Cerebellar nuclear complex (tissue), 1 donor: Measurements from ENCODE around the gene MAP3K10.
"Not testable (repeated sequence)": the region's sequence is repeated elsewhere in the genome, so short reads cannot be mapped to it uniquely, and the experiment has no call there.

Experiments
- DNase-seq, 2 experiments: peaks; one replicate each; lab custom pipeline; 2025; lab: John Stamatoyannopoulos, UW

Gene MAP3K10

DNA sequence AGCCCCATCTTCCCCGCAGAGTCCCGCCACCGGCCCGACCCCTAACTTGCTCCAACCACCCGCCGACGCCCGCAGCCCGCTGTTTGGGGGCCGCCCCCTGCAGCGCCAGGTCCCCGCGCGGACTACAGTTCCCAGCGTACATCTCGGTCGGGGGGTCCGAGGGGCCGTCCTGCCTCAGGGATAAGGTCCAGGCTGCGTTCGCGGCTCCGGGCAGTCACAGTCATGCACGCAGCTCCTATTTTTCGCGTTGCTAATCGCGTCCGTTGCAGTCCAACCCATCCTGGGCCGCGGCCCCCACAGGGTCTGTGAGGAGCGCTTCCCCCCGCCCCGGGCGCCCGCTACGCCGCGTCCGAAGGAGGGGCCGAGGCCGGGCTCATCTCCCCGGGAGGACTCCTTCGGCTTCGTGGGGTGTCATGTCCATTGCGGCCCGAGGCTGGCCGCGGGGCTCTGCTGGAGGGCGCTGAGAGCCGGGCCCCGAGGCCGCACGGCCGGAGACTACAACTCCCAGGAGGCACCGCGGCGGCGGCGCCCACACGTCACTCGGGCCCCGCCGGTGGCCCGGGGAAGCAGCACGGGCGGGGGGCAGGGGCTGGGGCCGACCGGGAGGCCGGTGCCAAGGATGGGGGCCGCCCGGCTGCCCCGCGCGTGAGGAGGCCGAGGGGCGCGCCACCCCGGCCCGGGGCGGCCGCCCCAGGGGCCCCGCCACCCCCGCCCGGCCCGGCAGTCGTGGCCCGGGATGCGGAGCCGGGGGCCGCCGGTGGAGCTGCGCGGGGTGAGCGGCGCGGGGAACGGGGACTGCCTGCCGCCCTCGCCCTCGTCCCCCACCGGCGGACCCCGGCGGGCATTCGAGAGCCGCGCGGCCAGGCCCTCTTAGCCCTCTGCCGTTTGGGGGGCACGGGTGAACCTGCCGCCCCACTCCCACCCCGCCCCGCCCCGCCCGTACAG is at the start of gene MAP3K10:
Gene MAP3K10, plus strand, starts transcription at position 536 of the 945 bp plus-strand sequence. CDS start 606 bp downstream, outside the sequence.
- DNase-seq: peak in 1 of 2 experiments; percentile 44

DNA sequence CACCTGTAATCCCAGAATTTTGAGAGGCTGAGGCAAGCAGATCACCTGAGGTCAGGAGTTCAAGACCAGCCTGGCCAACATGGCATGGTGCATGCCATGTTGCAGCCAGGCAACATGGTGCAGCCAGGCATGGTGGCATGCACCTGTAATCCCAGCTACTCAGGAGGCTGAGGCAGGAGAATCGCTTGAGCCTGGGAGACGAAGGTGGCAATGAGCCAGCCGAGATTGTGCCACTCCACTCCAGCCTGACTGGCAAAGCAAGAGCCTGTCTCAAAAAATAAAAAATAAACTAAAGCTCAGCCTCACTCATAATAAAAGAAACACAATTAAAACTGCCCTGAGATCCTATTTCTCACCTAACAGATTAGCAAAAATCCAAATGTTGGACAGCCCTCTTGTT is 49.7 kb upstream of the MAP3K10 start:
- DNase-seq: no peak

DNA sequence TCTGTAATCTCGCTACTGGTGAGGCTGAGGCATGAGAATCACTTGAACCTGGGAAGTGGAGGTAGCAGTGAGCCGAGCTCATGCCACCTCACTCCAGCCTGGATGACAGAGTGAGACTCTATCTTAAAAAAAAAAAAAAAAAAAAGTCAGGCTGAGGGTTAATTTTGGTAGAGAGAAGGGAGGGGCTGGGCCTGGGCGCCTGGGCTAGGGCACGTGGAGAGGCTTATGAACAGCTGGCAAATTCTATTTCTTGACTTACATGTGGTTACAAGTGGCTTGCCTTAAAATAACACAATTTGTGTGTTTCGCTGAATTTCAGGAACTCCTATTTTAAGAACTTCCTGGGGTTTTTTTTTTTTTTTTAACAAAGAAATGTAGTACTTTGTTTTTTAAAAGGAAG is 47.6 kb upstream of the MAP3K10 start:
- no peak for DNase-seq

DNA sequence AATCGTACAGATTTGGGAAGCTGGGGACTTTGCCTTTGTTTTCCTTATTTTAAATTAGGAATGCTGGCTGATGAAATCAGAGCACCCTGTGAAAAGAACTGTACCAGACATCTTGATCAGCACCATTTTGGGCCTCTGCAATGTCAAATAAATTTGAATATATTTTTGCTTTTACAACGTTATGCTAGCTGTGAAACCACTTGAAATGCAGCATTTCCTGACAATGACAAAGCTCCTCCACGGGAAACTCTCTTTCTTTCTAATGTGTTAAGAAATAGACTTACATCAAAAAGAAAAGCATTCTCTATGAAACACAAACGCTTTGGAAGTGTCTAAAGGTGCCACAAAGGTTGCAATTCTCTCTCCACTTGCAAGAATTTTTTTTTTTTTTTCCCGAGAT is 47.1 kb upstream of the MAP3K10 start:
- DNase-seq: no peak

DNA sequence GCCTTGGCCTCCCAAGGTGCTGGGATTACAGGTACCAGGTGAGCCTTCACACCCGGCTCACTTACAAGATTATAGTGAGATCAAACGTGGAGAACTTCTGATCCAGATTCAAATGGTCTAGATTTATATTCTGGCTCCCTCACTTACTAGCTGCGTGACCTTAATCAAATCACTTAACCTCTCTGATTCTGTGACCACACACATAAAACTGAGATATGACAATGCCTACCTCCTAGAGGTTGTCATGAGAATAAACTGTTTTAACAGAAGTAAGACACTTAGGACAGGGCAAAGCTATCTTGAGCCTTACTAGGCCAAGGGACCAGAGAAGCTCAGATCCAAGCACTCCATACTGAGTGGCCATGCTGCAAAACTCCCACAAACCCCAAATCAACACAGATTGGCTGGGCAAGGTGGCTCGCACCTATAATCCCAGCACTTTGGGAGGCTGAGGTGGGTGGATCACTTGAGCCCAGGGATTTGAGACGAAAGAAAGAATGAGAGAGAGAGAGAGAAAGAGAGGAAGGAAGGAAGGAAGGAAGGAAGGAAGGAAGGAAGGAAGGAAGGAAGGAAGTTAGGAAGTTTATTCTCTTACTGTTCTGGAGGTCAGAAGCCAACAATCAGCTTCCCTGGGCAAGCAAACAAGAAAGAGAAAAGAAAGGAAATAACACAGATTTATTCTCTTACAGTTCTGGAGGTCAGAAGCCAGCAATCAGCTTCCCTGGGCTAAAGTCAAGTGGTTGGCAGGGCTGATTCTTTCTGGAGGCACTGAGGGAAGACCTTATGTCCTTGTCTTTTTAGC is 46.1 kb upstream of the MAP3K10 start:
- DNase-seq: no peak

DNA sequence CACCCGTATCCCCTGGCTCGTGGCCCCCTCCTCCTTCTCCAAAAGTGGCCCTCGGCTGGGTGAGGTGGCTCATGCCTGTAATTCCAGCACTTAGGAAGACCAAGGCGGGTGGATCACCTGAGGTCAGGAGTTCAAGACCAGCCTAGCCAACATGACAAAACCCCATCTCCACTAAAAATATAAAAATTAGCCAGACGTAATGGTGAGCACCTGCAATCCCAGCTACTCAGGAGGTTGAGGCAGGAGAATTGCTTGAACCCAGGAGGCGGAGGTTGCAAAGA is 45.5 kb upstream of the MAP3K10 start:
- DNase-seq: not testable (repeated sequence)

DNA sequence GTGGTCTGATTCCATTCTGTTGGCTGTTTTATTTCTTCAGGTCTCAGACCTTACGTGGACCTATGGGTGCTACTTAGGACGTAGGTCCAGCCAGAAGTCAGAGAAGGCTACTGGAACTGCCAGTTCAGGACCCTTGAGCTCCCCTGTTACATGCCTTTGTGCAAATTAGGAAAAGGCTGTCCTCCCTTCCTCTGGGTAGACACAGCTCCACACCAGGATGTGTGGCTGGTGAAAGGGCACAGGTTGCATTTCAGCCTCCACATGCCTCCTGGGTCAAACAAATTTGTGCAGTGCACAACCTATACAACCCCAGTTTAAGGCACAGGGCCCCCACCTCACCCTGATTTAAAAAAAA is 43.9 kb upstream of the MAP3K10 start:
- no peak for DNase-seq

DNA sequence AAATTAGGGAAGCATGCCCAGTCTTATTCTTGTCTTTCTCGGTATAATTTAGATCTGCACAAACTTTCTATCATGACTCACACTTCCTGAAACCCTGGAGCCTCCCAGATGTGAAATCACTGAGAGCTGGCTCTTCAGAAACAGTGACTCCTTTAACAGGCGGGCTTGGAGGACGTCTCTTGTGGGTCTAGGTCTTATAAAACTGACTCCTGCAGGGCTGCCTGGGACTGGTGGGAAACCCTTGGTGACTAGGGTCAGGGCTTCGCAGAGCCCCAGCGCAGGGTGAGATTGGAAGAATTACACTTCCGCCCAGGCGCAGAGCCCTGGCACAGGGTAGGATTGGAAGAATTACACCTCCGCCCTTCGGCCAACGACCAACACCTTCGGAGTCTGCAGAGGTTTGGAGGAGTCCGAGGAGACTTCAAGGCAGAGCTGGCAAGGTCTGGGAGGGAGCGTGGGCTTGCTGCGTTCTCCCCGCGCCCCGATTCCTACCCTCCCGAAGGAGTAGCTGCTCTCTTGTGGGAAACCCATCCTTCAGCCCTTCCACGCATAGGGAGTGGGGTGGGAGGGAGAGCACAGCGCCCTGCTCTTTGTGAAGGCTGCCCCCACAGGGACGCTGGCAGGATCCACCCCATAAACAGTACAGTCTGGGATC is 43.4 kb upstream of the MAP3K10 start:
- DNase-seq: no peak

DNA sequence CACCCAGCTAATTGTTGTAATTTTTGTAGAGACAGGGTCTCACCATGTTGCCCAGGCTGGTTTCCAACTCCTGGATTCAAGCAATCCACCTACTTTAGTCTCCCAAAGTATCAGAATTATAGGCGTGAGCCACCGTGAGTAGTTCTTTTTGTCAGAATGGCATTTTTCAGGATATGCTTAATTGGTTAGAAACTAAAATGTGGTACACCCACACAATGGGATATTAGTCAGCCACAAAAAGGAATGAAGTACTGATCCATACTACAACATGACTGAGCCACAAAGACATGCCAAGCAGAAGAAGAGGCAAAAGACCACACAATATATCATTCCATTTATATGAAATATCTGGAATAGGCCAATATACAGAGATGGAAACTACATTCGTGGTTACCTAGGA is 41.7 kb upstream of the MAP3K10 start:
- DNase-seq: no peak

DNA sequence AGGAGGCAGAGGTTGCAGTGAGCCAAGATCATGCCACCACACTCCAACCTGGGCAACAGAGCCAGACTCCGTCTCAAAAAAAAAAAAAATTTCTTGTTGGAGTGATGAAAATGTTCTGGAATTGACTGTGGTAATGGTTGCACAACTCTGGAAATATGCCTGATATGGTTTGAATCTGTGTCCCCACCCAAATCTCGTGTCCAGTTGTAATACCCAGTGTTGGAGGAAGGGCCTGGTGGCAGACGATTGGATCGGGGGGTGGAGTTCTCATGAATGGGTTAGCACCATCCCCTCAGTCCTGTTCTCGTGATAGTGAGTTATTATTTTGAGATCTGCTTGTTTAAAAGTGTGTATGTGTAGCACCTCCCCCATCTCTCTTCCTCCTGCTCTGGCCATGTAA is 41.1 kb upstream of the MAP3K10 start:
- no peak for DNase-seq

DNA sequence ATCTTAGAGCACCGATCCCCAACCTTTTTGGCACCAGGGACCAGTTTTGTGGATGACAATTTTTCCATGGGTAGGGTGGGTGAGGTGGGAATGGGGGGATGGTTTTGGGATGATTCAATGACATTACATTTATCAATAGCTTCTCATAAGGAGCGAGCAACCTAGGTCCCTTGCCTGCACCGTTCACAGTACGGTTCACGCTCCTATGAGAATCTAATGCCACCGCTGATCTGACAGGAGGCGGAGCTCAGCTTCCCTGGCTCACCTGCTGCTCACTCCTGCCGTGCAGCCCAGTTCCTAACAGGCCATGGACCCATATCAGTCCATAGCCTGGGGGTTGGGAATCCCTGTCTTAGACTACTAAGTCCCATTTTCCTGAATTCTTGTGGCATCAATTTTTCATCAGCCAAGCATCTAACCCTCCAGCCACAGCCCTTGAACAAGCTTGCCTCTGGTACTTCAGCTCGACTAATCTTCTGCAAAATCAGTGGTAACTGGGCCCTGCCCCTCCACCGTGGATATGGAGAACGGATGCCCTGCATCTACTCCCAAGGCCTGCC is 37.0 kb upstream of the MAP3K10 start:
- no peak for DNase-seq

DNA sequence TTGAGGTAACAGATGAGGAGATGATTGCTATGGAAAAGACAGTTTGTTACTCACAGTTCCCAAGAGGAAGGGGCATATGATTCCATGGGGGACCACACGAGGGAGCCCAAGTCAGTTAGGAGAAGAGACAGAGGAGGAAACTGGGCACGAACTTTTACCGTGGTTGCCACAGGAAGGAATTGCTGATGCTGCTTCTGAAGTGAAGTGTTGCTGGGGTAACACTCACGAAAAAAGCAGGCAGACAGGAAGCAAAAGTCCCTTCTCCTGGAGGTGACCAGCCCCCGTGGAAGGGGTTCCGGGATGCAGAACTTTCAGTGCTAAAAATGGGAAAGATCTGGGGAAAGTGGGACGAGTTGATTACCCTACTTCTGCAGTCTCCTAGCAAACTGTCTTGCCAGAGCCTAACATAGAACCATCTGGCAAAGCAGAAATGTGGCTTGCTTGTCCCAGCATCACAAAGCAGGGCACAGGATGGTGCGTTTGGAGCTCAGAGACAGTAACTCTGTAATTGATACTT is 35.4 kb upstream of the MAP3K10 start:
- no peak for DNase-seq

DNA sequence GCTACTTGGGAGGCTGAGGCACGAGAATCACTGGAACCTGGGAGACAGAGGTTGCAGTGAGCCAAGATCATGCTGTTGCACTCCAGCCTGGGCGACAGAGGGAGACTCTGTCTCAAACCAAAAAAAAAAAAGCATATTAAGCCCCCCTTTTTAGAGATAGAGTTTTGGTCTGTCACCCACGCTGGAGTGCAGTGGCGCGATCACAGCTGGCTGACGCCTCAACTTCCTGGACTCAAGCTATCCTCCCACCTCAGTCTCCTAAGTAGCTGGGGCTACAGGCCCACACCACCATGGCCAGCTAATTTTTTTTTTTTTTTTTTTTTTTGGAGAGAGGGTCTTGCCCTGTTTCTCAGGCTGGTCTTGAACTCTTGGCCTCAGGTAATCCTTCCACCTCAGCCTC is 34.2 kb upstream of the MAP3K10 start:
- no peak for DNase-seq

DNA sequence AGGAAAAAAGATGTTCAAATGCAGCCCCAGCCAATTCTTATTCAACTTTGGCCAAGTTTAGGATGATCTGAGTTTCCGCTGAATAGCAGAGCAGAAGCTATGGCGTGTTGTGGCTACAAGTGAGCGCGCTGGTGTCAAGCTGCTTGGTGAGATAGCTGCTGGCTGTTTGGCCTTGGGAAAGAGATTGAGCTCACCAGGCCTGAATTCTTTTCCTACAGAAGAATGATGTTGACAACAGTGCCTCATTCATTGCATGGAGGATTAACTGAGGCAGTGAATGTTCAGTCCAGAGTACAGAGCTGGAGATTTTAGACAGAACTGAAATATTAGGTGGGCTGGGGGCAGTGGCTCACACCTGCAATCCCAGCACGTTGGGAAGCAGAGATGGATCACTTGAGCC is 31.5 kb upstream of the MAP3K10 start:
- no peak for DNase-seq

DNA sequence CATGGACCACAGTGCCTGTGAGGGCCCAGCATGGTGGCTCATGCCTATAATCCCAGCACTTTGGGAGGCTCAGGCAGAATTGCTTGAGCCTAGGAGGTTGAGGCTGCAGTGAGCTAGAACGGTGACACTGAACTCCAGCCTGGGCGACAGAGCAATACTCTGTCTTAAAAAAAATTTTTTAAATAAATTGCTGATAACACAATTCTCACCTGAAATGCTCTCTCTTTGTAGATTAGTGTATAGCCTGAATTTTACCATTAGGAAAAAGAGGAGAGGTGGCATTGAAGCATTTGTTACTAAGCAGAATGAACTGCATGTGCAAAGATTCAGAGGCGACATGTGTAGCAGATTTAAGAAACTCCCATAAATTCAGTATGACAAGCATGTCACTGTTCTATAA is 29.1 kb upstream of the MAP3K10 start:
- no peak for DNase-seq

DNA sequence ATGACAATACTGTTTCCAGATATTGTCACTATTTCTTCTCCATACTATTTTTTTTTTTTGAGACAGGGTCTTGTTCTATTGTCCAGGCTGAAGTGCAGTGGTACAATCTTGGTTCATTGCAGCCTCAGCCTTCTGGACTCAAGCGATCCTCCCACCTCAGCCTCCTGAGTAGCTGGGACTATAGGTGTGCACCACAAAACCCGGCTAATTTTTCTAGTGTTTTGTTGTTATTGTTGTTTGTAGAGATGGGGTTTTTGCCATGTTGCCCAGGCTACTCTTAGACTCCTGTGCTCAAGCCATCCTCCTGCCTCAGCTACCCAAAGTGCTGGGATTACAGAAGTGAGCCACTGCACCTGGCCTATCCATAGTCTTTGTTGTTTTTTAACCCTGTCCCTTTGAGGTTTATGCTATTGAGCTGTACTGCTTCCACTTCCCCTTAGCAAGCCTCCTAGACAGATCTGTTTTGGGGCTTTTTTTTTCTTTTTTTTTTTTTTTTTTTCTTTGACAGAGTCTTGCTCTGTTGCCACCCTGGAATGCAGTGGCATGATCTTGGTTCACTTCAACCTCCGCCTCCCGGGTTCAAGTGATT is 27.6 kb upstream of the MAP3K10 start:
- DNase-seq: no peak

DNA sequence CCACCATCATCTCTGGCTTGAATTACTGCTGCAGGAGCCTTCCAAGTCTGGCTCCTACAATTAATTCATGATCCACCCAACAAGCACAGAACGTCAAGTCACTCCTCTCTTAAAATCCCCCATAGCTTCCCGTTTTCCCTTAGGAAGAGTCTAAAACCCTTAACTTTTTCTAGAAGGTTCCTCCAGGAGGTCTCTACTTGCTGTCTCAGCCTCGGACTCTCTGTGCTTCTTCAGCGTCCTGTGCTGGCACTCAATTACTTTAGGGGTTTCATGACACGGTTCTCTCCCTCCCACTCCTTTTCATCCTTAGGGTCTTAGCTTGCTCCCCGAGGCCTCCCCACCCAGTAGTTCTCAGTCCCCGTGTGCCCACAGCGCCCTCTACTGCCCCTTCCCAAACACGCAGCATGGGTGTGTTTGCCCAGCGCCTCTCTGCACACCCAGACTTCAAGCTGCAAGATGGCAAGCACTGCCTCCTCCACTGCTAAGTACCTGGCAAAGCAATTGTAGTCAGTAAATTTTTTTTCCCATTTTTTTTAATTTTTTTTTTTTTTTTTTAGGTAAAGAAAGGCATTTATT is 25.8 kb upstream of the MAP3K10 start:
- DNase-seq: no peak

DNA sequence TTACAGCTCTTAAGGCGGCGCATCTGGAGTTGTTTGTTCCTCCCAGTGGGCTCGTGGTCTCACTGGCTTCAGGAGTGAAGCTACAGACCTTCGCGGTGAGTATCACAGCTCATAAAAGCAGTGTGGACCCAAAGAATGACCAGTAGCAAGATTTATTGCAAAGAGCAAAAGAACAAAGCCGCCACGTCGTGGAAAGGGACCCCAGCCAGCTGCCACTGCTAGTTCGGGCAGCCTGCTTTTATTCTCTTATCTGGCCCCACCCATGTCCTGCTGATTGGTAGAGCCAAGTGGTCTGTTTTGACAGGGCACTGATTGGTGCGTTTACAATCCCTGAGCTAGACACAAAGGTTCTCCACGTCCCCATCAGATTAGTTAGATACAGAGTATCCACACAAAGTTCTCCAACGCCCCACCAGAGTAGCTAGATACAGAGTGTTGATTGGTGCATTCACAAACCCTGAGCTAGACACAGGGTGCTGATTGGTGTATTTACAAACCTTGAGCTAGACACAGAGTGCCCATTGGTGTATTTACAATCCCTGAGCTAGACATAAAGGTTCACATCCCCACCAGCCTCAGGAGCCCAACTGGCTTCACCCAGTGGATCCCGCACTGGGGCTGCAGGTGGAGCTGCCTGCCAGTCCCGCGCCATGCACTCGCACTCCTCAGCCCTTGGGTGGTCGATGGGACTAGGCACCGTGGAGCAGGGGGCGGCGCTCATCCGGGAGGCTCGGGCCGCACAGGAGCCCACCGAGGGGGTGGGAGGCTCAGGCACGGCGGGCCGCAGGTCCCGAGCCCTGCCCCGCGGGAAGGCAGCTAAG is 21.5 kb upstream of the MAP3K10 start:
- DNase-seq: not testable (repeated sequence)

DNA sequence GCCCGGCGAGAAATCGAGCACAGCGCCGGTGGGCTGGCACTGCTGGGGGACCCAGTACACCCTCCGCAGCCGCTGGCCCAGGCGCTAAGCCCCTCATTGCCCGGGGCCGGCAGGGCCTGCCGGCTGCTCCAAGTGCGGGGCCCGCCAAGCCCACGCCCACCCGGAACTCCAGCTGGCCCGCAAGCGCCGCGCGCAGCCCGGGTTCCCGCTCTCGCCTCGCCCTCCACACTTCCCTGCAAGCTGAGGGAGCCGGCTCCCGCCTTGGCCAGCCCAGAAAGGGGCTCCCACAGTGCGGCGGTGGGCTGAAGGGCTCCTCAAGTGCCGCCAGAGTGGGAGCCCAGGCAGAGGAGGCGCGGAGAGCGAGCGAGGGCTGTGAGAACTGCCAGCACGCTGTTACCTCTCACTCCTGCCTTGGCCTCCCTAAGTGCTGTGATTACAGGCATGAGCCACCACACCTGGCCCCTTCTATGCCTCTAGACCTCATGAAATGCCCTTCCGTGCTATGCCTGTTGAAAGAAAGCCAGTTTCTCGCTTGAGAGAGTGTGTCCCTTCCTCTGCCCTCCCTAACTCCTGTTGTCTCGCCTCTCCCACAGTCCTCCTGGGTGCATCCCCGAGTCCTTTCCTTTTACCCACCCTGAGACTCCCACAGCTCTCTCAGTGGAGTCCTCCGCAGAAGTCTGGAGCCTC is 20.8 kb upstream of the MAP3K10 start:
- DNase-seq: not testable (repeated sequence)

DNA sequence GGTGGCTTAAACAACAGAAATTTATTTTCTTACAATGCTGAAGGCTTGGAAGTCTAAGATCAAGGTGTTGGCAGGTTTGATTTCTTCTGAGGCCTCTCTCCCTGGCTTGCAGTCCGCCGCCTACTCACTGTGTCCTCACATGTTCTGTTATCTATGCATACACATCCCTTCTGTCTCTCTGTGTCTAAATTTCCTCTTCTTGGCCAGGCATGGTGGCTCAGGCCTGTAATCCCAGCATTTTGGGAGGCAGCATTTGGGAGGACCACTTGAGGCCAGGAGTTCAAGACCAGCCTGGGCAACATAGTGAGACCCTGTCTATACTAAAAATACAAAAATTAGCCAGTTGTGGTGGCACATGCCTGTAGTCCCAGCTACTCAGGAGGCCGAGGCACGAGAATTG is 19.9 kb upstream of the MAP3K10 start:
- not testable (repeated sequence) for DNase-seq
